Endodermal cell (in vitro differentiated cells): ENCODE measurements around the gene TMEM45B. TPM values are rescaled to one million over a fixed set of nuclear protein-coding genes. Genes with fewer than 3 reads are reported as not detected.
"Not testable (repeated sequence)": the region's sequence is repeated elsewhere in the genome, so short reads cannot be mapped to it uniquely, and the experiment has no call there.

Source experiments
- DNase-seq: peaks from one replicate; pipeline ENCODE4 v3.0.0-alpha.2; 2017
- H3K27ac ChIP-seq: 2 replicates; pipeline ENCODE4 v1.5.1; 2013; ENCODE audit warnings: mild to moderate bottlenecking, low read depth, low read length, moderate library complexity
- H3K27me3 ChIP-seq: 2 replicates; pipeline ENCODE4 v1.6.1; 2013; ENCODE audit warnings: mild to moderate bottlenecking, low read length, moderate library complexity; ENCODE audit not compliant: insufficient read depth, control insufficient read depth, poor library complexity, severe bottlenecking
- H3K36me3 ChIP-seq: 2 replicates; pipeline ENCODE4 v1.7.0; 2013; ENCODE audit warnings: mild to moderate bottlenecking, low read length, moderate library complexity; ENCODE audit not compliant: control insufficient read depth, insufficient read depth
- H3K4me1 ChIP-seq: one replicate; pipeline ENCODE4 v1.7.0; 2013; ENCODE audit warnings: low read length; ENCODE audit not compliant: control insufficient read depth, insufficient read depth
- H3K4me3 ChIP-seq: 2 replicates; pipeline ENCODE4 v1.5.1; 2013; ENCODE audit warnings: mild to moderate bottlenecking, low read length, moderate library complexity
- H3K9ac ChIP-seq: 2 replicates; pipeline ENCODE4 v1.6.1; 2013; ENCODE audit warnings: mild to moderate bottlenecking, low read length, moderate library complexity; ENCODE audit not compliant: poor library complexity, severe bottlenecking; ENCODE audit errors: extremely low read depth
- H3K9me3 ChIP-seq: 2 replicates; pipeline ENCODE4 v1.6.1; 2013; ENCODE audit warnings: mild to moderate bottlenecking, low read length, moderate library complexity; ENCODE audit not compliant: control insufficient read depth
- H3K27ac Mint-ChIP-seq: 2 replicates; pipeline ENCODE4 v1.8.0; 2020; ENCODE audit warnings: mixed read lengths
- H3K27me3 Mint-ChIP-seq: 2 replicates; pipeline ENCODE4 v1.8.0; 2021; ENCODE audit warnings: mild to moderate bottlenecking, mixed read lengths; ENCODE audit not compliant: insufficient read depth
- H3K36me3 Mint-ChIP-seq: 2 replicates; pipeline ENCODE4 v1.8.0; 2020; ENCODE audit warnings: low read depth, mixed read lengths
- H3K4me1 Mint-ChIP-seq: 2 replicates; pipeline ENCODE4 v1.8.0; 2020; ENCODE audit warnings: mixed read lengths
- H3K4me3 Mint-ChIP-seq: 2 replicates; pipeline ENCODE4 v1.8.0; 2020; ENCODE audit warnings: mild to moderate bottlenecking, moderate library complexity, mixed read lengths
- H3K9me3 Mint-ChIP-seq: 2 replicates; pipeline ENCODE4 v1.8.0; 2020; ENCODE audit warnings: mild to moderate bottlenecking, mixed read lengths
- CTCF ChIP-seq: fragments of 200-600 bp; sonication (generic); conservative IDR thresholded peaks from 2 replicates; pipeline ENCODE4 v1.5.0; 2021; ENCODE audit warnings: antibody characterized with exemption, mild to moderate bottlenecking
- WGBS, 2 experiments: methylation state at CpG; one replicate each; pipeline versions ENCODE4 v1.1.5 to v1.1.7; 2013; ENCODE audit warnings: missing lambda C conversion rate in 2 of 2, mixed read lengths in 1 of 2; ENCODE audit not compliant: insufficient coverage in 1 of 2, insufficient read length in 1 of 2; 5-methylcytosine and 5-hydroxymethylcytosine counted together
- total RNA-seq, 2 donors: library from RNA; stranded (reverse); fragmentation: NEBNext Ultra II Directional in 1 of 2; extraction: Animal tissue kit (Norgen Biotek cat#: 25700) in 1 of 2; gene quantifications; 2 replicates in 1 of 2; 3 replicates in 1 of 2; pipeline ENCODE4 v1.2.1, GENCODE V29; 2021

Gene TMEM45B
- total RNA-seq, 2 donors from 2014 or later = not detected

- not testable (repeated sequence) for H3K27me3 ChIP-seq, DNase-seq, H3K9me3 ChIP-seq, H3K9ac ChIP-seq, H3K36me3 ChIP-seq, H3K4me3 Mint-ChIP-seq, H3K4me1 Mint-ChIP-seq, H3K4me1 ChIP-seq, H3K27ac ChIP-seq, H3K4me3 ChIP-seq, H3K27ac Mint-ChIP-seq, H3K27me3 Mint-ChIP-seq, H3K36me3 Mint-ChIP-seq, H3K9me3 Mint-ChIP-seq
- WGBS, 2 experiments = 80 to 91% methylated on average over 1 of the region's 1 CpG
- peak; percentile 57 for TF ChIP-seq CTCF
Measured at GRCh38 chr11:129771456-129771855, 44.2 kb upstream of the TMEM45B start.

GRCh38 chr11:129778877-129779276 is 36.8 kb upstream of the TMEM45B start:
- Histone ChIP-seq H3K9me3 (no peaks in the 10 kb centered on the region), H3K36me3 (no peaks in the 10 kb centered on the region), H3K27ac (no peak overlapping the region), H3K4me3 (no peak overlapping the region), H3K9ac (no peak overlapping the region), H3K4me1 (no peaks in the 10 kb centered on the region), H3K27me3 (no peaks in the 10 kb centered on the region)
- Mint-ChIP-seq H3K4me1 (peaks cover 2% of the 10 kb centered on the region), H3K36me3 (no peaks in the 10 kb centered on the region), H3K4me3 (no peak overlapping the region), H3K27ac (no peak overlapping the region), H3K9me3 (no peaks in the 10 kb centered on the region), H3K27me3 (no peaks in the 10 kb centered on the region)
- DNase-seq = no peak
- TF ChIP-seq CTCF = no peak
- 90 to 93% methylated on average over 4 to 5 of the region's 5 CpGs for WGBS, 2 experiments

- H3K9ac ChIP-seq = no peak overlapping the region
- no peaks in the 10 kb centered on the region for H3K4me1 ChIP-seq
- Mint-ChIP-seq H3K27me3 (no peaks in the 10 kb centered on the region), H3K36me3 (no peaks in the 10 kb centered on the region), H3K4me1 (peaks cover 2% of the 10 kb centered on the region), H3K9me3 (no peaks in the 10 kb centered on the region), H3K4me3 (no peak overlapping the region), H3K27ac (no peak overlapping the region)
- no peaks in the 10 kb centered on the region for H3K36me3 ChIP-seq
- no peak overlapping the region for H3K4me3 ChIP-seq
- H3K9me3 ChIP-seq = no peaks in the 10 kb centered on the region
- no peak overlapping the region for H3K27ac ChIP-seq
- no peak for DNase-seq
- no peaks in the 10 kb centered on the region for H3K27me3 ChIP-seq
- no peak for TF ChIP-seq CTCF
- WGBS, 2 experiments = 75 to 78% methylated on average over 1 of the region's 3 CpGs
Measured at GRCh38 chr11:129779342-129779741, 36.3 kb upstream of the TMEM45B start.
